HepG2 (cell line): ENCODE data around the gene SPON1. TPM values are rescaled to one million over a fixed set of nuclear protein-coding genes. Genes with fewer than 3 reads are reported as not detected.

Experiments
- ATAC-seq: fragments of 200-7000 bp; cut with Tn5 transposase; 3 replicates; pipeline ENCODE4 v1.9.1; 2020; ENCODE audit warnings: mild to moderate bottlenecking, moderate library complexity
- BruUV-seq: library from RNA; stranded (reverse); fragments of 400-500 nt; replicated peaks from 2 replicates; lab custom pipeline; 2021; lab: Mats Ljungman, UMichigan
- CTCF ChIA-PET: fragments of 300-600 bp; formaldehyde crosslinking; extraction: SDS; loops from one replicate; lab custom pipeline; 2021; ENCODE audit warnings: low total read pairs, inconsistent platforms, low intra/inter-chr PET ratio; lab: Yijun Ruan, JAX
- POLR2A ChIA-PET: fragments of 350-600 bp; sonication (Branson Sonifier 250); formaldehyde crosslinking; loops from one replicate; lab custom pipeline; 2020; ENCODE audit warnings: antibody characterized with exemption, inconsistent platforms; lab: Yijun Ruan, JAX
- DNase-seq: peaks from one replicate; pipeline ENCODE4 v3.0.0-alpha.2; 2015; ENCODE audit warnings: low spot score
- FAIRE-seq: peaks from 3 replicates; lab custom pipeline; 2011; peaks lifted over from hg19 to GRCh38; lab: Jason Lieb, UNC
- H2AFZ ChIP-seq: one replicate; pipeline ENCODE4 v1.6.1; 2011; ENCODE audit warnings: low read length, inconsistent platforms
- H3K27ac ChIP-seq: fragments of 300-600 bp; 3 replicates; pipeline ENCODE4 v1.8.0; 2011; ENCODE audit warnings: mixed run types, mild to moderate bottlenecking, mixed read lengths, low read length, inconsistent platforms; ENCODE audit not compliant: insufficient read depth; ENCODE audit errors: extremely low read length
- H3K27me3 ChIP-seq, 2 experiments: fragments of 200-600 bp in 1 of 2; 2 replicates in 1 of 2; 3 replicates in 1 of 2; pipeline versions ENCODE4 v1.6.0 to v1.8.0; 2011; ENCODE audit warnings: low read length in 2 of 2, mild to moderate bottlenecking in 2 of 2, moderate library complexity in 2 of 2, inconsistent platforms in 1 of 2; ENCODE audit not compliant: insufficient read depth in 2 of 2, control insufficient read depth in 1 of 2
- H3K36me3 ChIP-seq, 2 experiments: fragments of 200-600 bp in 1 of 2; replicated peaks in 1 of 2; 2 replicates in 1 of 2; 3 replicates in 1 of 2; pipeline versions ENCODE4 v1.5.1 to v1.8.0; 2011; ENCODE audit warnings: low read length in 2 of 2, inconsistent platforms in 1 of 2; ENCODE audit not compliant: insufficient read depth in 2 of 2, control insufficient read depth in 1 of 2
- H3K4me1 ChIP-seq: 2 replicates; pipeline ENCODE4 v1.5.1; 2012; ENCODE audit warnings: low read length, inconsistent platforms; ENCODE audit not compliant: insufficient read depth
- H3K4me2 ChIP-seq: 2 replicates; pipeline ENCODE4 v1.6.0; 2011; ENCODE audit warnings: low read depth, low read length, inconsistent platforms
- H3K4me3 ChIP-seq, 3 experiments: fragments of 200-600 bp in 1 of 3; sonication (generic), shearing (Covaris generic) in 1 of 3; replicated peaks in 1 of 3; 2 replicates each; pipeline ENCODE4 v1.5.1; 2011 to 2016; ENCODE audit warnings: low read length in 3 of 3, inconsistent platforms in 2 of 3, low read depth in 2 of 3, mild to moderate bottlenecking in 2 of 3, control low read depth in 1 of 3, mixed read lengths in 1 of 3; ENCODE audit not compliant: insufficient read depth in 1 of 3
- H3K79me2 ChIP-seq: one replicate; pipeline ENCODE4 v1.6.1; 2011; ENCODE audit warnings: low read length, inconsistent platforms; ENCODE audit not compliant: insufficient read depth
- H3K9ac ChIP-seq: 2 replicates; pipeline ENCODE4 v1.6.0; 2011; ENCODE audit warnings: mild to moderate bottlenecking, low read depth, low read length, inconsistent platforms; ENCODE audit not compliant: insufficient read depth
- H3K9me3 ChIP-seq: 2 replicates; pipeline ENCODE4 v1.5.1; 2012; ENCODE audit warnings: mild to moderate bottlenecking, low read length
- H4K20me1 ChIP-seq: 2 replicates; pipeline ENCODE4 v1.6.0; 2011; ENCODE audit warnings: inconsistent platforms, mild to moderate bottlenecking, low read length, moderate library complexity; ENCODE audit not compliant: insufficient read depth
- FOSL1 ChIP-seq: sonication (generic); formaldehyde crosslinking; IDR thresholded peaks from 2 replicates; pipeline ENCODE4 v1.9.0; 2021; ENCODE audit warnings: missing genetic modification reagents, borderline replicate concordance
- JUN ChIP-seq: sonication (generic); formaldehyde crosslinking; IDR thresholded peaks from 2 replicates; pipeline ENCODE4 v1.4.0; 2020; ENCODE audit warnings: mild to moderate bottlenecking, missing genetic modification reagents
- NR3C1 ChIP-seq: sonication (generic); formaldehyde crosslinking; IDR thresholded peaks from 2 replicates; pipeline ENCODE4 v1.4.0; 2020; ENCODE audit warnings: missing genetic modification reagents
- RCOR2 ChIP-seq: IDR thresholded peaks from 2 replicates; pipeline ENCODE4 v1.6.1; 2016; ENCODE audit warnings: missing biosample characterization, missing genetic modification reagents
- RXRB ChIP-seq: IDR thresholded peaks from 2 replicates; pipeline ENCODE4 v1.6.1; 2016; ENCODE audit warnings: borderline replicate concordance, missing genetic modification reagents, missing compliant biosample characterization
- SATB2 ChIP-seq: sonication (generic); formaldehyde crosslinking; IDR thresholded peaks from 2 replicates; pipeline ENCODE4 v1.5.0; 2020; ENCODE audit warnings: missing genetic modification reagents
- SKI ChIP-seq: fragments of 450-650 bp; IDR thresholded peaks from one replicate; pipeline ENCODE4 v1.6.1; 2018; ENCODE audit warnings: mild to moderate bottlenecking; ENCODE audit not compliant: partially characterized antibody
- SRY ChIP-seq: sonication (generic); formaldehyde crosslinking; IDR thresholded peaks from 2 replicates; pipeline ENCODE4 v1.8.0; 2022; ENCODE audit warnings: mild to moderate bottlenecking, missing genetic modification reagents
- TEAD3 ChIP-seq: optimal IDR thresholded peaks from 2 replicates; pipeline ENCODE3; 2016; ENCODE audit warnings: borderline replicate concordance
- ZFP90 ChIP-seq: sonication (generic); formaldehyde crosslinking; IDR thresholded peaks from 2 replicates; pipeline ENCODE4 v1.8.0; 2022; ENCODE audit warnings: missing genetic modification reagents, mild to moderate bottlenecking, inconsistent platforms, borderline replicate concordance
- ZNF496 ChIP-seq: sonication (generic); formaldehyde crosslinking; IDR thresholded peaks from 2 replicates; pipeline ENCODE4 v1.8.1; 2023; ENCODE audit warnings: mild to moderate bottlenecking, moderate library complexity, missing genetic modification reagents; ENCODE audit not compliant: insufficient replicate concordance
- ZNF674 ChIP-seq: sonication (generic); formaldehyde crosslinking; IDR thresholded peaks from 2 replicates; pipeline ENCODE4 v1.5.0; 2020; ENCODE audit warnings: low read depth, mild to moderate bottlenecking, missing genetic modification reagents
- WGBS: methylation state at CpG from one replicate; pipeline ENCODE4 v1.1.6; 2017; ENCODE audit warnings: low lambda C conversion rate; 5-methylcytosine and 5-hydroxymethylcytosine counted together
- in situ Hi-C: cut with HindIII; loops from 2 replicates; pipeline ENCODE4 v1.10.0; 2017; ENCODE audit warnings: low pct_unique_long_range_greater_than_20kb; ENCODE audit not compliant: extremely low pct_ligation_motif_present
- intact Hi-C: fragments of 100-400 bp; cut with micrococcal nuclease; formaldehyde crosslinking; loops from one replicate; pipeline ENCODE4 v1.10.0; 2022; ENCODE audit not compliant: unreplicated experiment
- polyA plus RNA-seq, 8 experiments: library from polyadenylated mRNA; depleted of rRNA in 3 of 8; stranded (reverse) in 7 of 8; unstranded in 1 of 8; fragments of >200 nt; fragmentation: Illumina TruSeq in 4 of 8; extraction: Trizol in 4 of 8; gene quantifications; 2 replicates each; pipeline versions ENCODE4 v1.2.1 to v1.2.3, GENCODE V29; 2011 to 2016; ENCODE audit warnings: low read depth in 4 of 8, missing spikeins in 1 of 8, mixed read lengths in 1 of 8; ENCODE audit not compliant: insufficient read depth in 1 of 8
- total RNA-seq, 5 experiments: library from RNA; depleted of rRNA; stranded (reverse); fragments of >200 nt; fragmentation: Illumina TruSeq; extraction: Trizol; gene quantifications; 2 replicates each; pipeline ENCODE4 v1.2.3, GENCODE V29; 2016; ENCODE audit warnings: low read depth in 1 of 5
- TF ChIP-seq, protein P1 (sequence below): sonication (generic); formaldehyde crosslinking; IDR thresholded peaks from 2 replicates; pipeline ENCODE4 v1.4.0; 2020; ENCODE audit warnings: missing genetic modification reagents
- TF ChIP-seq, protein P2 (sequence below): sonication (generic); formaldehyde crosslinking; IDR thresholded peaks from 2 replicates; pipeline ENCODE4 v1.5.1; 2020; ENCODE audit warnings: missing genetic modification reagents, mild to moderate bottlenecking, borderline replicate concordance

Gene SPON1
- total and polyA plus RNA-seq, 2 of the 13 experiments (the other 11 are each of a cell fraction or from before 2014, with no cell fraction given): not detected

DNA sequence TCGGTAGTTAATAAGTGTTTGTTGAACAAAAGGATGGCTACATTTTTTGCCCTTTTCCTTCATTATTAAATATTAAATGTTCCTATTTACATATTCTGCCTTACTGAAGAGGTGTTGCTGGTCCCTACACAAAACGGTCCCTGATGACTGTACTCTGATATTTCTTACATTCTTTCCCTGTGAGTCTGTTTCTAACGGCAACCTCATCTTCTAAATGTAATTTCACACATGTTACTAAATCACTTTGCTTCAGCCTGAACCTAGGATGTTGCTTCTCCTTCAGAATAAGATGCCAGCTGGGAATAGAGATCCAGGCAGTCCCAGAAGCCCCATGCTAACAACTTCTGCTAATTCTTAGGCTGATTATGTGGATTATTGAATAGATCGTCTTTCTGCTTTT is 50.3 kb downstream of the SPON1 start:
- peaks cover 12% of the 10 kb centered on the region for H3K4me1 ChIP-seq
- DNase-seq (no peak), FAIRE-seq (no peak), ATAC-seq (no peak)
- no peaks in the 10 kb centered on the region for H4K20me1 ChIP-seq
- H3K79me2 ChIP-seq: no peaks in the 10 kb centered on the region
- H3K4me3 ChIP-seq: no peak overlapping the region
- intact Hi-C loops (no loop called here), in situ Hi-C loops (no loop called here)
- H3K27ac ChIP-seq: no peak overlapping the region
- H3K9ac ChIP-seq: no peak overlapping the region
- no peaks in the 10 kb centered on the region for H3K9me3 ChIP-seq
- no peaks in the 10 kb centered on the region for H3K36me3 ChIP-seq
- no TSS peak for BruUV-seq
- no peak overlapping the region for H3K4me2 ChIP-seq
- CTCF ChIA-PET: no interaction called here
- no peak overlapping the region for H2AFZ ChIP-seq
- H3K27me3 ChIP-seq: 0 out of 5 replicates have a peak, but pooled peaks cover 1 to 4% of the 10 kb centered on the region in 2 experiments
- WGBS: 48% methylated on average over 4 of the region's 4 CpGs
- POLR2A ChIA-PET: no interaction called here
- TF ChIP-seq SKI: no peak
- TF ChIP-seq, all 625 proteins: peak for 0

DNA sequence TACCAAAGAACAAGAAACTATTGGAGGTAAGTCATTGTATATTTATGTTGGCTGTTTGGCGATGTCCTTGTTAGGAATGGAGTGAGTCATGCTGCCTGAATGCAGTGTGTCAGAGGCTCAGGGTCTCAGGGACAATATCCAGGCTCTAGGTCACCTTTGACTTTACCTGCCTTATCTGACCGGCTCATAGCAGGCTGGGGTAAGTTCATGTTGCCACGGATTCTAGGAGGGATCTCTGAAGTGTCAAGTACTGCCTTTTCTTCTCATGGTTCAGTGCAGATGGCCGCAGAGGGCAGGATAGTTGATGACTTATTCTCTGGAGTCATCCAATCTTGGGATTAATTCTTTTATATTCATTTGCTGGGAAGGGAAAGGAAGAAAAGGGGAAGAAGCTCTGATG is 53.2 kb downstream of the SPON1 start:
- H3K4me2 ChIP-seq: no peak overlapping the region
- ChIA-PET POLR2A (no interaction called here), CTCF (no interaction called here)
- FAIRE-seq: no peak
- no peaks in the 10 kb centered on the region for H3K36me3 ChIP-seq
- no peaks in the 10 kb centered on the region for H4K20me1 ChIP-seq
- intact Hi-C loops: no loop called here
- H3K9me3 ChIP-seq: no peaks in the 10 kb centered on the region
- 0% methylated on average over 3 of the region's 4 CpGs for WGBS
- H3K27me3 ChIP-seq: 0 out of 5 replicates have a peak, but pooled peaks cover 1 to 4% of the 10 kb centered on the region in 2 experiments
- DNase-seq: peak; percentile 67
- no peak overlapping the region for H3K9ac ChIP-seq
- H3K79me2 ChIP-seq: no peaks in the 10 kb centered on the region
- no peak overlapping the region for H2AFZ ChIP-seq
- no TSS peak for BruUV-seq
- H3K27ac ChIP-seq: no peak overlapping the region
- H3K4me3 ChIP-seq: no peak overlapping the region
- in situ Hi-C loops: no loop called here
- peaks cover 12% of the 10 kb centered on the region for H3K4me1 ChIP-seq
- peak; percentile 97 for ATAC-seq
- TF ChIP-seq, protein P1, sequence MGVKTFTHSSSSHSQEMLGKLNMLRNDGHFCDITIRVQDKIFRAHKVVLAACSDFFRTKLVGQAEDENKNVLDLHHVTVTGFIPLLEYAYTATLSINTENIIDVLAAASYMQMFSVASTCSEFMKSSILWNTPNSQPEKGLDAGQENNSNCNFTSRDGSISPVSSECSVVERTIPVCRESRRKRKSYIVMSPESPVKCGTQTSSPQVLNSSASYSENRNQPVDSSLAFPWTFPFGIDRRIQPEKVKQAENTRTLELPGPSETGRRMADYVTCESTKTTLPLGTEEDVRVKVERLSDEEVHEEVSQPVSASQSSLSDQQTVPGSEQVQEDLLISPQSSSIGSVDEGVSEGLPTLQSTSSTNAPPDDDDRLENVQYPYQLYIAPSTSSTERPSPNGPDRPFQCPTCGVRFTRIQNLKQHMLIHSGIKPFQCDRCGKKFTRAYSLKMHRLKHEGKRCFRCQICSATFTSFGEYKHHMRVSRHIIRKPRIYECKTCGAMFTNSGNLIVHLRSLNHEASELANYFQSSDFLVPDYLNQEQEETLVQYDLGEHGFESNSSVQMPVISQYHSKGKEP (CRISPR knock-in tag): no peak
- TF ChIP-seq SATB2 (CRISPR knock-in tag) (no peak), TEAD3 (peak; percentile 83), FOSL1 (CRISPR knock-in tag) (peak; percentile 65; the same call in 1 of the 2 replicates), JUN (CRISPR knock-in tag) (peak; percentile 70; the same call in 1 of the 2 replicates), SRY (CRISPR knock-in tag) (no peak), RCOR2 (no peak), ZFP90 (CRISPR knock-in tag) (no peak), RXRB (CRISPR knock-in tag) (peak; percentile 35; the same call in 1 of the 2 replicates), NR3C1 (CRISPR knock-in tag) (no peak), ZNF496 (no peak), ZNF674 (no peak)
- TF ChIP-seq, protein P2, sequence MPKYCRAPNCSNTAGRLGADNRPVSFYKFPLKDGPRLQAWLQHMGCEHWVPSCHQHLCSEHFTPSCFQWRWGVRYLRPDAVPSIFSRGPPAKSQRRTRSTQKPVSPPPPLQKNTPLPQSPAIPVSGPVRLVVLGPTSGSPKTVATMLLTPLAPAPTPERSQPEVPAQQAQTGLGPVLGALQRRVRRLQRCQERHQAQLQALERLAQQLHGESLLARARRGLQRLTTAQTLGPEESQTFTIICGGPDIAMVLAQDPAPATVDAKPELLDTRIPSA (CRISPR knock-in tag): no peak
